Measurements from ENCODE around the gene YARS1.
A peak's percentile ranks its signal among the peaks of the same experiment; 100 is the strongest.
"Not testable (repeated sequence)": the region's sequence is repeated elsewhere in the genome, so short reads cannot be mapped to it uniquely, and the experiment has no call there.

YARS1 gene

GRCh38 chr1:32816676-32817158 is 441 bp downstream of the YARS1 start:
- DNase-seq, result peak; percentile 31

DNA sequence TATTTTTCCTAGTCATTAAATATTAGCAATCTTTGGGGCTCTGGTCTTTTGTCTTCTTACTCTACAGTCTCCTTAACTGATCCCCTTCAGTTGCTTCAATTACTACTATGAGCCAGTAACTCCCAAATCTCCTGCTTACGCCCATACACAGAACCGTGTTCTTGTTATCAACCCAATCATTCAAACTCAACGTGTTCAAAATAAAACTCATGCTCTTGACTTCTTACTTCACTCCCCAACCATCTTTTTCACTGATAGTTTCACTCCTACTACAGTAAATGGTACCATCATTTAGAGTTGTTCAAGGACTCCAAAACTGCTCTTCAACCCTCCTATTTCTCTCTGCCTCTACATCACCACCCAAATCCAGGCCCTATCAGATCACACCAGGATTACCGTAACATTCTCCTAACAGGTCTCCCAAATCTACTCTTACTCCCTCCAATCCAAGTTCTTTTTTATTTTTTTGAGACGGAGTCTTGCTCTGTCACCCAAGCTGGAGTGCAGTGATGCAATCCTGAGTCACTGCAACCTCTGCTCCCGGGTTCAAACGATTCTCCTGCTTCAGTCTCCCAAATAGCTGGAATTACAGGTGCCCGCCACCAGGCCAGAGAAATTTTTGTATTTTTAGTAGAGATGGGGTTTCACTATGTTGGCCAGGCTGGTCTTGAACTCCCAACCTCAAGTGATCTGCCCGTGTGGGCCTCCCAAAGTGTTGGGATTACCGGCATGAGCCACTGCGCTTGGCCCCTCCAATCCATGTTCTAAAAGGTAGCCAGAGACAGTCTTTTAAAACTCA is 3.0 kb downstream of the YARS1 start:
- peak; percentile 16 for DNase-seq

GRCh38 chr1:32811917-32812316 is 5.2 kb downstream of the YARS1 start:
- DNase-seq, result no peak

GRCh38 chr1:32811265-32811664 is 5.9 kb downstream of the YARS1 start:
- DNase-seq, result no peak

- DNase-seq, result no peak
These were observed 6.8 kb downstream of the YARS1 start for GRCh38 chr1:32810358-32810757.

DNA sequence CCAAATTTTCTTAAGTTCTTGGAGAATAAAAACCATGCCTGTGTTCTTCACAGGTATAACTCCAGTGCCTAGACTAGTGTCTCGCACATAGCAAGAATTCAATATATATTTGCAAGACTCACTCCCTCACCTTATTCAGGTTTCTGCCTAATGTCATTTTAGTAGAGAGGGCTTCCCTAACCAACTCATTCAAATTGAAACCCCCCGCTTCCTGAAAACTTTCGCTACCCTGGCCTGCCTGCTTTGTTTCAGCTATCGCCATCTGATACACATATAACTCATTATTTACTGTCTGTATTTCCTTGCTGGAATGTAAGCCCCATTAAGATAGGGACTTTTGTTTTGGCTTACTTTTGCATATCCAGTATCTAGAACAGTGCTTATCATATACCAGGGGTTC is 8.6 kb downstream of the YARS1 start:
- DNase-seq, result no peak

DNA sequence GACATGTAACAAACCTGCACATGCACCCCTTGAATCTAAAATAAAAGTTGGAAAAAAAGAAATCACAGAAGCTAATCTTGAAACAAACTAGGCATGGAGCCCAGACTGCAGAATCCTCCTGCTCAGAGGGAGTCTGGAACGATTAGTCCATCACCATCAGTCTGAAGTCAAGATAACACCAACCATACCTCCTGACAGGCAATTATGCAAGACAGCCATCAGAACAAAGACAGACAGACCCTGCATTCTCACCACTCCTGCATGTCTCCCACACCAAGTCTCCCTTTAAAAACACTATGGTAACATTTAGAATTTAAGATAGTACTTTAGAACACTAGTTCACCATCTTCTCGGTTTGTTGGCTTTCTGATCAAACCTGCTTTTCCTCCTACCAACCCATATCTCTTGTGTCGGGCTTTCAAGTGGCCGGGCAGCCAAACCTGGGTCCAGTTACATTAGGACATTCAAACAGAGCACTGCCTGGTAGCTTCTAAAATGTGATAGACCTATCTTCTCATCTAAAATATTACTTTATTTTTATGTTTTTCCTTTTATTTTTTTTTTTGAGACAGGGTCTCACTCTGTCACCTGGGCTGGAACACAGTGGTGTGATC is 10.1 kb downstream of the YARS1 start:
- no peak for DNase-seq

GRCh38 chr1:32806290-32806689 is 10.9 kb downstream of the YARS1 start:
- no peak for DNase-seq

DNA sequence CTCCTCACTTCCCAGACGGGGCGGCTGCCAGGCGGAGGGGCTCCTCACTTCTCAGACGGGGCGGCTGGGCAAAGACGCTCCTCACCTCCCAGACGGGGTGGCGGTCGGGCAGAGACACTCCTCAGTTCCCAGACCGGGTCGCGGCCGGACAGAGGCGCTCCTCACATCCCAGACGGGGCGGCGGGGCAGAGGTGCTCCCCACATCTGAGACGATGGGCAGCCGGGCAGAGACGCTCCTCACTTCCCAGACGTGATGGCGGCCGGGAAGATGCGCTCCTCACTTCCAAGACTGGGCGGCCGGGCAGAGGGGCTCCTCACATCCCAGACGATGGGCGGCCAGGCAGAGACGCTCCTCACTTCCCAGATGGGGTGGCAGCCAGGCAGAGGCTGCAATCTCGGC is 12.7 kb downstream of the YARS1 start:
- not testable (repeated sequence) for DNase-seq

DNA sequence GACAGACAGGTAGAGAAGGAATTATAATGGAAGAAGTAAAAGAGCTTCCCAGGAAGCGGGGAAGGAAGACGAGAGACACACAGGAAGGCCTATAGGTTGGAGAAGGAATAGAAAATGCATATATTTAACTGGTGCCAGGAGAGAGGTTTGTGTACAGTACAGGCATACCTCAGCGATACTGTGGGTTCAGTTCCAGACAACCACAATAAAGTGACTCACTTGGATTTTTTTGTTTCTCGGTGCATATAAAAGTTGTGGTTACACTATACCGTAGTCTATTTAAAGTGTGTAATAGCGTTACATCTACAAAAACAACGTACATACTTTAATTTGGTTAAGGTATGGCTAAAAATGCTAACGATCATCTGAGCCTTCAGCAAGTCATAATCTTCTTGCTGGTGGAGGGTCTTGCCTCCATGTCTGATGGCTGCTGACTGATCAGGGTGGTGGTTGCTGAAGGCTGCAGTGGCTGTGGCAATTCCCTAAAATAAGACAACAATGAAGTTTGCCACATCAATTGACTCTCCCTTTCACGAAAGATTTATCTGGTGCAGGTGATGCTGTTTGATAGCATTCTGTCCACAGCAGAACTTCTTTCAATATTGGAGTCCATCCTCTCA is 16.0 kb downstream of the YARS1 start:
- DNase-seq, result peak; percentile 87

DNA sequence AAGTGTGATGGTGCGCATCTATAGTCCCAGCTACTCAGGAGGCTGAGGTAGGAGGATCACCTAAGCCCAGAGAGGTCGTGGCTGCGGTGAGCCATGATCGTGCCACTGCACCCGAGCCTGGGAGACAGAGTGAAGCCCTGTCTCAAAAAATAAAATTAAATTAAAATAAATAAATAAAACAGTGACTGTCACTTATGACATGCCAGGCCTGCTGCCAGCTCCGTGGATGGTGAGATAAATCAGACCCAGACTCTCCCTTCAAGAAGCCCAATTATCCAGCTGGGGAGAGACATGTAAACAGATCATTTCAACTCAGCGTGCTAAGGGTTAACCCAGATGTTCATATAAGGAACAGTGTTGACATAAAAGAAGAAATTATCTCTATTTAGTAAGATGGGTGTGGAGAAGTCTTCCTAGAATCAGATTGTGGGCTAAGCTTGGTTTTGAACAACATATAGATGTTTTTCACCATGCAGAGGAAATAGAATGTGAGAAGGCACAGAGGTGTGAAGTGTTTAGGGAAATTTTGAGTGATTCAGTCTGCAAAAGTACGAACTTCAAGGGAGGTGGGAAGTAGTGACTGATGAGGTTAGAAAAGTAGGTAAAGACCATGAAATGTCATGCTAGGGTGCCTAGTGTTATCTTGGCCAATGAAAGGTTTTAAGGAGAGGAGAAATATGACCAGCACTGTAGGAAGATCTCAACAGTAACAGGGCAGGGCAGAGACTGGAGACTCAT is 18.3 kb downstream of the YARS1 start:
- no peak for DNase-seq

- DNase-seq, result no peak
These were observed 19.0 kb downstream of the YARS1 start for GRCh38 chr1:32798191-32798590.

DNA sequence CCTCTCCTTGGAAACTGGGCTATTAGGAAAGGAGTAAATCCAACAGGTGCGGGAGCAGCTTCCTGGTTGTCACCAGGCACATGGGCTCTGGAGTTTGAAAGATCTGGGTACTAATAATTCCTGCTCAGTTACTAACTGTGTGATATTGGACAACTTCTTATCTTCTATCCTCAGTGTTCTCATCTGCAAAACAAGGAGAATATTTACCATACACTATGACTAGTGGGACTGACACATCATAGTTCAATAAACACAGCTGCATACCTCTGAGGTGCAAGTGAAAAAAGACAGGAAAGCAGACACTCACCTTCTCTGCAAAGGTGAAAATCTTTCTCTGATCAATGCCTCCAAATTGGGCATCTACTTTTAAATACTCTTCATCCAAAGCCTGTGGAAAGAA is 19.7 kb downstream of the YARS1 start:
- no peak for DNase-seq

DNA sequence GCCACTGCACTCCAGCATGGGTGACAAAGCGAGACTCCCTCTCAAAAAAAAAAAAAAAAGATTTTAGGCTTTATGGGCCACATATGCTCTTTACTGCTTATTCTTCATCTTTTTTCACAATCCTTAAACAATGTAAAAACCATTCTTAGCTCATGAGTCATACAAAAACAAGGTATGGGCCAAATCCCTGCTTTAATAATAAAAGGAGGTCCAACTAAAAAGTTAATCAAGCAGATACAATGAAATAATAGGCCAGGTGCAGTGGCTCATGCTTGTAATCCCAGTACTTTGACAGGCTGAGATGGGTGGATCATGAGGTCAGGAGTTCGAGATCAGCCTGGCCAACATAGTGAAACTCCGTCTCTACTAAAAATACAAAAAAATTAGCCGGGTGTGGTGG is 21.4 kb downstream of the YARS1 start:
- peak; percentile 73 for DNase-seq

GRCh38 chr1:32791881-32792280 is 25.3 kb downstream of the YARS1 start:
- peak; percentile 57 for DNase-seq

GRCh38 chr1:32789356-32789755 is 27.8 kb downstream of the YARS1 start:
- peak; percentile 91 for DNase-seq

DNA sequence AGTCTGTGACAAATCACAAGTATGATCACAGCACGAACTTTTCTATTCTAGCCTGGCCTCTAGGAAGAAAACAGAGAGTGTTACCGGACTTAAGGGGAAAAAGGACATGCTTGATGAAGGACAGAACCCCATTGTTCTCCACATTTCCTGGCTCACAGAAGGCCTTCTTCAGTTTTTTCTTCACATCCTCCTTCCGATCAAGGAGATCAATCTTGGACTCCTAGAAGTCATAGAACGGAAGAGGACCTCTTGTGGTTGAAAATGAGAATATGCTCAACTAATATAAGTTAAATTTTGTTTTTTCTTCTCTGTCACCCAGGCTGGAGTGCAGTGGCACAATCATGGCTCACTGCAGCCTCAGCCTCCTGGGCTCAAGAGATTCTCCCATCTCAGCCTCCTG is 30.3 kb downstream of the YARS1 start:
- peak; percentile 49 for DNase-seq

DNA sequence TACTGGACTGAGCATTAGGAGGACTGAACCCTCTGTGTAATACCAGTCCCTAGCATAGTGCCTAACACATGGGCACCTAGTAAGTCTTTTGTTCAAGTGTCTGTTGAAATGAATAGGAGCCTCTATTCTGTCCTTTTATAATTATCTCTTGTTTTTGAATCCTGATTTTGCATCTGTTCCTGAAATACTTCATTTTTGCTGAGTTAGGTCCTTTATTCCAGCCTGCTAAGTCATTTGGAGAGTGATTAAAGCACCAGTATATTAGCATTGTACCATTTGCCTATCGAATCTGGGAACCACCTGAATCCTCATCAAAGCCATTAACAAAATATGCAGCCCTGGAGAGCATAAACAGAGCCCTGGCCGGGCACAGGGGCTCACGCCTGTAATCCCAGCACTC is 32.3 kb downstream of the YARS1 start:
- DNase-seq, result no peak

- DNase-seq, result no peak
These were observed 33.3 kb downstream of the YARS1 start for GRCh38 chr1:32783851-32784250.

- DNase-seq, result peak; percentile 75
These were observed 35.1 kb downstream of the YARS1 start for GRCh38 chr1:32782086-32782485.

DNA sequence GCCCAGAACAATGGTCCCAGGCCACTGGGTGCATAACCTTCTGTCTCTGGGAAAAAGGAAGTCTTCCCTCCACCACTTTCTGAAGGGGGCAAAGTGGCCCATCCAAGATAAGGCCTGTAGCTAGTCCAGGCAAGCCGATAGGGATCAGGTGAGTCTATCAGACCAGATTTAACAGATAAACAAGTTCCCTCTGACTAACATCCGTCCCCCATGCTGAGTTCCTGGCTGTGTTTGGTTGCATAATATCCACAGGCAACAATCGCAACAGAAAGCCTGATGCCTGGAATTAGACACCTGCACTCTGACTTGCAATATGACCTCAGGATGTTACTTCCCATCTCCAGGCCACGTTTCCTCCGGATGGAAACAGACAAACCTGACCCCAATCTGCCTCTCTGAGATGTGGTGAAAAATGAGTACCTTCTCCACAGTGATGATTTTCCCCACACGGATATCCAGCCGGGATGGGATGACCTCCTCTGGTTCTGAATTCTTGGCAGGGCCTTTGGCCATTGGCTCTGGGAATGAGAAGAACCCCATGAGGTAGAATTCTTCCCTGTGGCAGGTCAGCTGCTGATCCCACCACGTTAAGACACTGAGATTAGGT is 36.4 kb downstream of the YARS1 start:
- no peak for DNase-seq

- no peak for DNase-seq
These were observed 37.2 kb downstream of the YARS1 start for GRCh38 chr1:32780005-32780404.

DNA sequence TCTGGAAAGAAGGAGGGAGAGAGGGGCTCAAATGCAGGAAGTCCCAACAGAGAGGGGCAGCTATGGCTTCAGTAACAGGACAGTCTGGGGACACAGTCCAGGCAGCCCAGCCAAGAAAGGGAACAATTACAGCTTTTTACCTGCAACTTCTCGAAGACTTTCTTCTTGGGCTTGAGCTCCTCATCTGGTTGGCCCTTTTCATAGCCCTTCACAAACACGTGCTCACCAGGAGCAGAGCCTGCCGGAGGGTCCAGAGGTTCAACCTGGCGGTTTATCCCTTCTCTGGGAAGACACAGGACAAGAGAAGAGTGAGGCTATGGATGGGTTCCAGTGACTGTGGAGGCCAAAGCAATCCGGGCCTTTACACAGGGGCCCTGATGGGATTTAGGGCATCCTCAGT is 37.9 kb downstream of the YARS1 start:
- DNase-seq, result no peak

Measured in fibroblast of upper back skin (primary cell).